ENCODE measurements around the gene CDK5R2. TPM values are rescaled to one million over a fixed set of nuclear protein-coding genes. Genes with fewer than 3 reads are reported as not detected.
A peak's percentile ranks its signal among the peaks of the same experiment; 100 is the strongest.

CDK5R2 gene
- total RNA-seq, 4 donors from 2014 or later, result 0.39 TPM; not detected in 3

DNA sequence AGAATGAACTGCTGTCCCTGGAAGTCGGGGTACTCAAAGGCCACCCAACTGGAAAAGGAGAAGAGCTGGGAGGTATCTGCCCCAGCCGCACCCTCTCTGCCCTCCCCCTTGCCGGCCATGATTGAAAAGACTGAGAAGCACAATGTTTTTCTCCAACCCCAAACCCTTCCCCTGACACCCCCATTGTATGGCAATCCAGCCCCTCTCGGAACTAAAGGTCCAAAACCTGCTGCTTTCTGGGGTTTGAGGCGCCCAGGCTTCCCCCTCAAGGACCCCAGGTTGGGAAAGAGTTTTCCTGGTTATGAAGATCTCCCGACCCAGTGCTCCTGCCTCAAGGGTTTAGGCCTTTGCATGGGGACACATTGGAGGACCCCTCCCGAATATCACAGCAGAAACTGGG is 32.7 kb downstream of the CDK5R2 start:
- intact Hi-C loops (cut with DNase I), result no loop called here
- H3K9me3 ChIP-seq, result no peaks in the 10 kb centered on the region
- DNase-seq, result no peak
- 5 to 6% methylated on average over 4 to 7 of the region's 7 CpGs for WGBS, 2 donors
- TF ChIP-seq POLR2A (IDR thresholded peaks at IDR 0.05), result no peak
- TF ChIP-seq, protein P1, sequence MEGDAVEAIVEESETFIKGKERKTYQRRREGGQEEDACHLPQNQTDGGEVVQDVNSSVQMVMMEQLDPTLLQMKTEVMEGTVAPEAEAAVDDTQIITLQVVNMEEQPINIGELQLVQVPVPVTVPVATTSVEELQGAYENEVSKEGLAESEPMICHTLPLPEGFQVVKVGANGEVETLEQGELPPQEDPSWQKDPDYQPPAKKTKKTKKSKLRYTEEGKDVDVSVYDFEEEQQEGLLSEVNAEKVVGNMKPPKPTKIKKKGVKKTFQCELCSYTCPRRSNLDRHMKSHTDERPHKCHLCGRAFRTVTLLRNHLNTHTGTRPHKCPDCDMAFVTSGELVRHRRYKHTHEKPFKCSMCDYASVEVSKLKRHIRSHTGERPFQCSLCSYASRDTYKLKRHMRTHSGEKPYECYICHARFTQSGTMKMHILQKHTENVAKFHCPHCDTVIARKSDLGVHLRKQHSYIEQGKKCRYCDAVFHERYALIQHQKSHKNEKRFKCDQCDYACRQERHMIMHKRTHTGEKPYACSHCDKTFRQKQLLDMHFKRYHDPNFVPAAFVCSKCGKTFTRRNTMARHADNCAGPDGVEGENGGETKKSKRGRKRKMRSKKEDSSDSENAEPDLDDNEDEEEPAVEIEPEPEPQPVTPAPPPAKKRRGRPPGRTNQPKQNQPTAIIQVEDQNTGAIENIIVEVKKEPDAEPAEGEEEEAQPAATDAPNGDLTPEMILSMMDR (IDR thresholded peaks at IDR 0.05), result no peak
- H3K27ac ChIP-seq, result no peak overlapping the region
- no peaks in the 10 kb centered on the region for H3K36me3 ChIP-seq
- H3K4me3 ChIP-seq (replicated peaks in 1 of 3), result no peak overlapping the region
- peaks cover 33% of the 10 kb centered on the region for H3K27me3 ChIP-seq
- H3K4me1 ChIP-seq, result peaks cover 18 to 23% of the 10 kb centered on the region in 2 donors

DNA sequence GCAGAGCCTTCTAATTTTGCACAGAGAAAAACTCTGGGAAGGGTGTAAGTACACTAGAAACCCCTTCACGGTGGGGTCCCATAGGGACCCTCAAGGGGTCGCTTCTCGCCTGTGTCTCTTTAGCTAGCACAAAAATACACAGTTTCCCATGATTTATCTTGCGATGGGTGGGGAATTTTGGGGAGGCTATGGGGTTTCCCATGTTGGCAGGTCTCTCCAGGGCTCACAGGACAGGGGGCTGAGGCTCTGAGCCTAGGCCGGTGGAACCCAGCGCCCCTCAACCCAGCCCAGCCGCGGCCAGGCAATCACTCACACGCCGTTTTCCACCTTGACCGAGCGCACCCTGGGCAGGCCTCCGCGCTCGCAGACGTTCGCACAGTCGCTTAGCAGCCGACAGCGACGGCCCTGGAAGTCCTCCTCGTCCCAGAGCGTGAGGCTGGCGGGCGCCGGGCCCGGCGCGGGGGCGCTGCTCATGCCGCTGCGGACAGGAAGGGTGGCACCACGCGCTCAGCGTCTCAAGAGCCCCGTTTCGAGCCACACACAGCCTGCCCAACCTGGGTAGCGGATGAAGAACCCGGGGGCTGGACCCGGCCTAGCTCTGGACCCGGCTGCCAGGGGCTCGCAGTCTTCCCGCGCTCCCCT is 33.4 kb downstream of the CDK5R2 start:
- Histone ChIP-seq H3K36me3 (no peaks in the 10 kb centered on the region), H3K4me1 (peaks cover 18 to 23% of the 10 kb centered on the region in 2 donors), H3K4me3 (replicated peaks in 1 of 3) (no peak overlapping the region), H3K9me3 (no peaks in the 10 kb centered on the region), H3K27me3 (peaks cover 32% of the 10 kb centered on the region), H3K27ac (no peak overlapping the region)
- intact Hi-C loops (cut with DNase I), result no loop called here
- 3 to 4% methylated on average over 27 to 31 of the region's 44 CpGs for WGBS, 2 donors
- TF ChIP-seq, protein P1 (IDR thresholded peaks at IDR 0.05), result no peak
- TF ChIP-seq POLR2A (IDR thresholded peaks at IDR 0.05), result no peak
- peak in 1 of 2 donors; percentile 12 for DNase-seq

DNA sequence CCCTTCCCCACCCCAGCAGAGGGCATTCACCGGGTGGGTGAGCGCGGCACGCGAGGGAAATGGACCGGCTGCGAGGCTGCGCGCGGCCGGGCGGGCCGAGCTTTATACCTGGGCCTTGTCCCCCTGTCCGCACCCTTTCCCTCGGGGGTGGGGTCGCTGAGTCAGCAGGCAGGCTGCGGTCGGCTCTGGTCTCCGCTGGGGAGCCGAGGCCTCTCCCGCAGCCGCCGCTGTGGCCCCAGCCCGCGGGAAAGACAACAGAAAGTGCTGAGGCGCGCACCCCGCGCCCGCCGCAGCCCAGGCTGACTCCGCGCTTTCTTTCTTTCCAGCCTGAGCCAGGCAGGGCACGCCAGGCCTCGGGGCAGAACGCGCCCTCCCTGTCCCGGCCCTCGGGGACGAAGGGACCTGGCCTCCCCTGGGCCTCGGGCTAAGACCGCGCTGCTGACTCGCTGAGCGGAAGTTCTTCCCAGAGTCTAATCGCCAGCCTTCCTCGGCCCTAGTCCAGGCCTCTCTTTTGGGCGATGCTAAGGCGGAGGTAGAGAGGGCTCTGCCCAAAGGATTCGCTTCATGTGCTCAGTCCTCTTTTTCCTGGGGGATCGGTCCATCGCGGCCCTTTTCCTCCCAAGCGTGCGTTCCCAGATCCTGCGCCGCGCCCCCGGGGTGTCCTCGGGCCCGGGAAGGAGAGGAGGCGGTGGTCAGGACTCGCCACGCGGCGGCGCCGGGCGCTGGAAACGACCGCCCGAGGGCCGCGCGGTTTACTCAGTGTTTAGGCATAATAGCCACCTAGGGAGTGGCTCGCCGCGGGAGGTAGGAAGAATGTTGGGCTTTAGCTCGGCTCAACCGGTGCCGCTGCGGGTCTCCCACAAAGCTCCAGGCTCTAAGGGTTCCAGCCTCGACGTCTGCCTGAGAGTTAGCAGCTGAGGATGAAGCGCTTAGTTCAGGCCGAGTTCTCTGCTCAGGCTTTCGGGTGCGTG is 34.2 kb downstream of the CDK5R2 start, which contains the start of gene CRYBA2:
CRYBA2 (minus strand) TSS at position 78 of the 971 bp plus-strand sequence. CDS start 246 bp downstream, outside the sequence.
- TF ChIP-seq, protein P1 (IDR thresholded peaks at IDR 0.05), result no peak
- TF ChIP-seq POLR2A (IDR thresholded peaks at IDR 0.05), result no peak
- peaks cover 18 to 23% of the 10 kb centered on the region in 2 donors for H3K4me1 ChIP-seq
- H3K27ac ChIP-seq, result no peak within 1 kb of the TSS
- intact Hi-C loops (cut with DNase I), result no loop called here
- H3K36me3 ChIP-seq, result no peaks in the 10 kb centered on the region
- no peak for DNase-seq
- WGBS, 2 donors, result 2 to 3% methylated on average over 8 to 31 of the region's 88 CpGs
- H3K9me3 ChIP-seq, result no peaks in the 10 kb centered on the region
- no peak within 1 kb of the TSS for H3K4me3 ChIP-seq (replicated peaks in 1 of 3)
- H3K27me3 ChIP-seq, result peaks cover 32% of the 10 kb centered on the region

DNA sequence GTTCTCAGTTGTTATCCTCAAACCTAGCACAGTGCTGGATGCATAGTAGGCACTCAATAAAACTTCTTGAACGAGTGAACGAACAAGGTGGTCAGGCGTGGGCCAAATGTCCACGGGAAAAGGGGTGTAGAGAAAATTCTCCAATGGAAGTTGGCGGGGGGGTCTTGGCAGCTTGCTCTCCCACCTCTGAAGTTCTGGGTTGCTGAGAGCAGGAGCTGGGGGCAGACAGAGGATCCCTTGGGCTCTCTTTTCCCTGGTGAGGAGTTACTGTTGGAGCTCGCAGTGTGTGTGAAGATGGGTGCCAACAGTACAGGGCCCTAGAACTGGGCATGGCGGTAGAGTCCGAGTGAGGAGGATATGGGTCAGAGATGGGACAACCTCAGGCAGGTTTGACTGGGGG is 36.1 kb downstream of the CDK5R2 start:
- H3K27me3 ChIP-seq, result peaks cover 24% of the 10 kb centered on the region
- peaks cover 18 to 23% of the 10 kb centered on the region in 2 donors for H3K4me1 ChIP-seq
- no peaks in the 10 kb centered on the region for H3K9me3 ChIP-seq
- TF ChIP-seq POLR2A (IDR thresholded peaks at IDR 0.05), result no peak
- TF ChIP-seq, protein P1 (IDR thresholded peaks at IDR 0.05), result no peak
- 24 to 27% methylated on average over 8 of the region's 8 CpGs for WGBS, 2 donors
- no peak overlapping the region for H3K27ac ChIP-seq
- H3K4me3 ChIP-seq (replicated peaks in 1 of 3), result no peak overlapping the region
- intact Hi-C loops (cut with DNase I), result no loop called here
- H3K36me3 ChIP-seq, result no peaks in the 10 kb centered on the region
- no peak for DNase-seq
